Thymus (tissue), 11 donors: ENCODE data around the gene PRKAG2. TPM values are rescaled to one million over a fixed set of nuclear protein-coding genes. Genes with fewer than 3 reads are reported as not detected.
A peak's percentile ranks its signal among the peaks of the same experiment; 100 is the strongest.

Experiments
- DNase-seq, 9 donors: peaks; one replicate each; pipeline ENCODE4 v3.0.0-alpha.2; 2013; ENCODE audit warnings: low spot score in 9 of 9, low read depth in 6 of 9, missing footprints in 1 of 9
- H3K27ac ChIP-seq, 2 donors: one replicate each; pipeline ENCODE4 v1.5.1; 2013; ENCODE audit warnings: control low read depth in 1 of 2, low read depth in 1 of 2, low read length in 1 of 2, mild to moderate bottlenecking in 1 of 2, moderate library complexity in 1 of 2
- H3K27me3 ChIP-seq, 2 donors: one replicate each; pipeline ENCODE4 v1.5.1; 2013; ENCODE audit warnings: low read length in 1 of 2; ENCODE audit not compliant: control insufficient read depth in 2 of 2, insufficient read depth in 1 of 2
- H3K36me3 ChIP-seq, 2 donors: one replicate each; pipeline ENCODE4 v1.5.1; 2013; ENCODE audit warnings: low read length in 1 of 2, mild to moderate bottlenecking in 1 of 2, moderate library complexity in 1 of 2; ENCODE audit not compliant: control insufficient read depth in 2 of 2, insufficient read depth in 2 of 2
- H3K4me1 ChIP-seq, 2 donors: one replicate each; pipeline ENCODE4 v1.5.1; 2013; ENCODE audit warnings: low read length in 2 of 2; ENCODE audit not compliant: control insufficient read depth in 2 of 2, insufficient read depth in 2 of 2
- H3K4me3 ChIP-seq, 2 donors: one replicate each; pipeline ENCODE4 v1.5.1; 2013; ENCODE audit warnings: low read length in 2 of 2, control low read depth in 1 of 2, mild to moderate bottlenecking in 1 of 2
- H3K9me3 ChIP-seq, 2 donors: one replicate each; pipeline ENCODE4 v1.5.1; 2013; ENCODE audit warnings: low read length in 1 of 2, mild to moderate bottlenecking in 1 of 2; ENCODE audit not compliant: control insufficient read depth in 2 of 2, insufficient read depth in 1 of 2
- WGBS: extraction: QIAGEN DNeasy Blood & Tissue Kit; methylation state at CpG from one replicate; pipeline ENCODE4 v1.1.7; 2013; 5-methylcytosine and 5-hydroxymethylcytosine counted together
- polyA plus RNA-seq: library from polyadenylated mRNA; stranded (reverse); fragments of 200-250 nt; gene quantifications from one replicate; pipeline ENCODE4 v1.2.3, GENCODE V29; 2013
- total RNA-seq: library from RNA; stranded (reverse); fragments of 120-200 nt; gene quantifications from one replicate; pipeline ENCODE4 v1.2.4, GENCODE V29; 2013
- donor health status: healthy.

The PRKAG2 gene
- total and polyA plus RNA-seq, 2 donors, result 5.1 to 33.7 TPM

DNA sequence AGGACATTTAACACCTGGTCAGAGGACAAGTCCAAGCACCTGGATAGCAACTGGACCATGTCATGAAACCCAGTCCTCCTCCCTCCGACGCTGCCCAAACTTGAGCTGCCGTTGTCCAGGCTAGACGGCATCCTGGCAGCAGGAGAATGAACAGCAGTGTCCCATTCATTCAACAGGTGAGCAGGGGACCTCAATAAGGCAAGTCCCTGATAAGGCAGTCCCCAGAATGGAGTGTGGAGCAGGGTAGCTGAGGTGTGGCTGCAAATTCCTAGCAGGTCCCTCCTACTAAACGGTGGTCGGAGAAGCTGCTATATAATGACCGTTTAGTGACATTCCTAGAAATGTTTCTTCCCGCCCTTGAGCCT, 169.8 kb downstream of the PRKAG2 start:
- H3K4me1 ChIP-seq, result peaks cover 0 to 13% of the 10 kb centered on the region in 2 donors
- H3K9me3 ChIP-seq, result no peaks in the 10 kb centered on the region
- WGBS, result 94% methylated on average over 8 of the region's 8 CpGs
- DNase-seq, result no peak
- no peaks in the 10 kb centered on the region for H3K27me3 ChIP-seq
- peak overlapping the region in 1 of 2 donors; percentile 12 for H3K27ac ChIP-seq
- no peak overlapping the region for H3K4me3 ChIP-seq
- no peaks in the 10 kb centered on the region for H3K36me3 ChIP-seq

GRCh38 chr7:151706277-151707104, 170.4 kb downstream of the PRKAG2 start:
- H3K9me3 ChIP-seq, result no peaks in the 10 kb centered on the region
- peak overlapping the region in 1 of 2 donors; percentile 12 for H3K27ac ChIP-seq
- DNase-seq, result peak in 1 of 9 donors; percentile 18
- H3K36me3 ChIP-seq, result no peaks in the 10 kb centered on the region
- H3K27me3 ChIP-seq, result no peaks in the 10 kb centered on the region
- H3K4me1 ChIP-seq, result peaks cover 0 to 13% of the 10 kb centered on the region in 2 donors
- WGBS, result 94% methylated on average over 15 of the region's 15 CpGs
- no peak overlapping the region for H3K4me3 ChIP-seq

DNA sequence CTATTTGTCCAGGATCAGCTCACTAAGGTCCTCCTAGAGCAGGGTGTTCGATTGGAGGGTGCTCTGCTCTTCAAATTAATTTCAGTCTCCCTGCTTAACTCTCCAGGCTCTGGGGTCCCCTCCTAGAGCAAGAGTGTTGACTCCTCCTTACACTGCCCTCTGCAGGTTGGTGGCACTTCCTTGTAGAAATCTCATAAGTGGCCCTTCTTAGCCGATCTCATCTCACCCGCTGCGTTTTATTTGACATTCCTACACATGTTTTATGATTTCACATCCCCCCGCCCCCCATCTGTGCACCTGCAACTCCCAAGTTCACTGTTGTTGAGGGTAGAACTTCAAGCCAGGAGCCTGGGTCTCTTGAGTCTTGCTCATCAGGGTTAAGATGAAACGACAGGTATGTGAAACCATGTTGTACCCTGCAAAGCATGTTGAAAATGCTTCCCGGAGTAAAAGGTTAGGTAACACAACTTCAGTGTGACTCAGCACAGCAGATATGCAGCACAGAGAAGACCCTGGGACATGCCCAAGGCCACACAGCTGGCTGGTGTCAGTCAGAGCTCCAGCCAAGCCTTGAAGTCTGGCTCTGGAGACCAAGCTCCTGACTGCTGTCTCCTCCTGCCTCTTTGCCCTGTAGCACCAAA, 171.2 kb downstream of the PRKAG2 start:
- Histone ChIP-seq H3K4me1 (peaks cover 0 to 13% of the 10 kb centered on the region in 2 donors), H3K27me3 (no peaks in the 10 kb centered on the region), H3K27ac (no peak overlapping the region), H3K4me3 (no peak overlapping the region), H3K9me3 (no peaks in the 10 kb centered on the region), H3K36me3 (no peaks in the 10 kb centered on the region)
- WGBS, result 27% methylated on average over 7 of the region's 7 CpGs
- DNase-seq, result peak in 6 of 9 donors; percentile 6 to 59 (median 21)

GRCh38 chr7:151704960-151705635, 171.8 kb downstream of the PRKAG2 start:
- Histone ChIP-seq H3K4me3 (no peak overlapping the region), H3K36me3 (no peaks in the 10 kb centered on the region), H3K27me3 (no peaks in the 10 kb centered on the region), H3K27ac (no peak overlapping the region), H3K4me1 (peaks cover 0 to 13% of the 10 kb centered on the region in 2 donors), H3K9me3 (no peaks in the 10 kb centered on the region)
- DNase-seq, result no peak
- 90% methylated on average over 17 of the region's 17 CpGs for WGBS

- no peak overlapping the region for H3K27ac ChIP-seq
- no peak for DNase-seq
- no peaks in the 10 kb centered on the region for H3K9me3 ChIP-seq
- no peaks in the 10 kb centered on the region for H3K36me3 ChIP-seq
- H3K4me3 ChIP-seq, result no peak overlapping the region
- H3K4me1 ChIP-seq, result peaks cover 0 to 13% of the 10 kb centered on the region in 2 donors
- no peaks in the 10 kb centered on the region for H3K27me3 ChIP-seq
- 98% methylated on average over 15 of the region's 15 CpGs for whole genome bisulfite sequencing
Measured at GRCh38 chr7:151704299-151704959, 172.5 kb downstream of the PRKAG2 start.

- Histone ChIP-seq H3K4me1 (peaks cover 0 to 13% of the 10 kb centered on the region in 2 donors), H3K9me3 (no peaks in the 10 kb centered on the region), H3K4me3 (no peak overlapping the region), H3K27ac (no peak overlapping the region), H3K27me3 (peaks cover 0 to 2% of the 10 kb centered on the region in 2 donors), H3K36me3 (no peaks in the 10 kb centered on the region)
- WGBS, result 96% methylated on average over 9 of the region's 9 CpGs
- no peak for DNase-seq
Measured at GRCh38 chr7:151702961-151703360, 174.0 kb downstream of the PRKAG2 start.

DNA sequence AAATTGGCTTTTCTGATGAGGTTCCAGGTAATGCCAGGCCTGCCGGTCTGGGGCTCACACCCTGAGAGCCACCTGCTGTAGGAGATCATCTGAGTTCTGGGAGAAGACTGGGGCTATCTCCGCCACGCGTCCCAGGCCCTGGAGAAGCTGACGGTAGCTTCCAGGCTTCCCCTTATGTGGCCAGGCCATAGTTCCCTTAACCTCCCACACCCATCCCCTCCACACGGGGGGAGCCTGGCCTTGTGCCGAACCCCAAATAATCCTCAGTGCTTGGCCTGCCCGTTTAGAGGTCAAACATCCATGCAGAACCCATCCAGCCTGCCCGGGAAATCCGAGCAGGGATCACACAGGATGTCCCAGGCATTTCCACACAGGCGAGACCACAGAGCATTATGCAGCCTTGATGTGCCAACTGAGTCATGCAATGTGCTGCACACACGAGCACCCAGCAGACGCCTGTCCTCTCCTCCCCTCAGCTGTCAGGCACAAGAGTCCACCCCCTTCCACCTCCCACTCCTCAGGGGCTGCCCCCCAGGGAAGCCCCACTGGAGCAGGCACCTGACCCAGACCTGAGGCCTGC, 176.2 kb downstream of the PRKAG2 start:
- H3K4me3 ChIP-seq, result no peak overlapping the region
- H3K9me3 ChIP-seq, result no peaks in the 10 kb centered on the region
- 95% methylated on average over 13 of the region's 13 CpGs for WGBS
- no peak for DNase-seq
- H3K36me3 ChIP-seq, result no peaks in the 10 kb centered on the region
- peaks cover 0 to 2% of the 10 kb centered on the region in 2 donors for H3K27me3 ChIP-seq
- no peak overlapping the region for H3K27ac ChIP-seq
- peaks cover 0 to 7% of the 10 kb centered on the region in 2 donors for H3K4me1 ChIP-seq

DNA sequence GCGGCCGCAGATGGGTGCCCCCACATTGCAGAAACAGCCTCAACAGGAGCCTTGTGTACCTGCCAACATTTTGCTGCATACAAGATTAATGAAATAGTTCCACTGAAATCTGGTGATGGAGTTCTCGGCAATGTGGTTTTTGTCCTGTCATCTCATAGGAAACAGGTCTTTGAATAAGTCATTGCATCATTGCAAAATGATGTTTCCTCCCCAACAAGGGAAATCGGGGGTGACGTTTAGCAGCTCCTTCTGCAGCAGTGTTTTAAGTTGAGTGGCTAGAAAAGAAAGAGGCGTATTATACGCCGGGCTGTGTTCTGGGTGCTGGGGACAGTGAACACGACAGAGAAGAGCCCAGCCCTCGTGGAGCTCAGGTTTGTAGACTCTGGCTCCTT, 177.0 kb downstream of the PRKAG2 start:
- H3K4me3 ChIP-seq, result no peak overlapping the region
- no peak for DNase-seq
- no peaks in the 10 kb centered on the region for H3K9me3 ChIP-seq
- WGBS, result 82% methylated on average over 10 of the region's 10 CpGs
- H3K4me1 ChIP-seq, result peaks cover 0 to 8% of the 10 kb centered on the region in 2 donors
- no peaks in the 10 kb centered on the region for H3K36me3 ChIP-seq
- H3K27me3 ChIP-seq, result peaks cover 0 to 2% of the 10 kb centered on the region in 2 donors
- no peak overlapping the region for H3K27ac ChIP-seq
